H9 (cell line): ENCODE results near the gene SLC7A1. TPM values are rescaled to one million over a fixed set of nuclear protein-coding genes. Genes with fewer than 3 reads are reported as not detected.

Experiments used
- DNase-seq: peaks from one replicate; pipeline ENCODE4 v3.0.0-alpha.2; 2017
- H2AFZ ChIP-seq: one replicate; pipeline ENCODE4 v1.6.1; 2013; ENCODE audit warnings: mild to moderate bottlenecking, low read length, control low read depth, moderate library complexity
- H2AK5ac ChIP-seq: 2 replicates; pipeline ENCODE4 v1.6.1; 2013; ENCODE audit warnings: low read length, control low read depth, mixed read lengths; ENCODE audit not compliant: insufficient read length
- H2BK120ac ChIP-seq: one replicate; pipeline ENCODE4 v1.6.1; 2013; ENCODE audit warnings: low read depth, mild to moderate bottlenecking, low read length, control low read depth, inconsistent platforms; ENCODE audit not compliant: poor library complexity, severe bottlenecking
- H2BK12ac ChIP-seq: 2 replicates; pipeline ENCODE4 v1.6.1; 2013; ENCODE audit warnings: low read length, control low read depth, mixed read lengths, low read depth; ENCODE audit not compliant: insufficient read length
- H2BK15ac ChIP-seq: 2 replicates; pipeline ENCODE4 v1.6.1; 2013; ENCODE audit warnings: low read depth, low read length, control low read depth
- H2BK20ac ChIP-seq: one replicate; pipeline ENCODE4 v1.6.1; 2013; ENCODE audit warnings: low read depth, mild to moderate bottlenecking, low read length, control low read depth, inconsistent platforms; ENCODE audit not compliant: poor library complexity, severe bottlenecking
- H2BK5ac ChIP-seq: 2 replicates; pipeline ENCODE4 v1.6.1; 2013; ENCODE audit warnings: low read length, control low read depth, mixed read lengths; ENCODE audit not compliant: insufficient read length
- H3K14ac ChIP-seq: 2 replicates; pipeline ENCODE4 v1.6.1; 2013; ENCODE audit warnings: low read length, control low read depth; ENCODE audit not compliant: insufficient read depth
- H3K18ac ChIP-seq: 2 replicates; pipeline ENCODE4 v1.6.1; 2013; ENCODE audit warnings: low read depth, mild to moderate bottlenecking, mixed read lengths, low read length, control low read depth; ENCODE audit not compliant: insufficient read length
- H3K23ac ChIP-seq: 2 replicates; pipeline ENCODE4 v1.6.1; 2013; ENCODE audit warnings: low read length, control low read depth, mixed read lengths, low read depth; ENCODE audit not compliant: insufficient read length
- H3K23me2 ChIP-seq: 2 replicates; pipeline ENCODE4 v1.6.1; 2013; ENCODE audit warnings: low read depth, mild to moderate bottlenecking, mixed read lengths, low read length, control low read depth; ENCODE audit not compliant: insufficient read length, poor library complexity, severe bottlenecking
- H3K27ac ChIP-seq: 2 replicates; pipeline ENCODE4 v1.5.1; 2013; ENCODE audit warnings: low read length, control low read depth, mixed read lengths, low read depth; ENCODE audit not compliant: insufficient read length
- H3K27me3 ChIP-seq: 2 replicates; pipeline ENCODE4 v1.6.1; 2013; ENCODE audit warnings: low read length, control low read depth, inconsistent platforms; ENCODE audit not compliant: insufficient read depth
- H3K4ac ChIP-seq: 2 replicates; pipeline ENCODE4 v1.6.1; 2013; ENCODE audit warnings: low read depth, mild to moderate bottlenecking, control low read depth, inconsistent platforms, low read length, moderate library complexity
- H3K4me1 ChIP-seq: 2 replicates; pipeline ENCODE4 v1.6.1; 2013; ENCODE audit warnings: low read length, control low read depth, inconsistent platforms; ENCODE audit not compliant: insufficient read depth
- H3K4me2 ChIP-seq: 2 replicates; pipeline ENCODE4 v1.6.1; 2013; ENCODE audit warnings: low read length, control low read depth, mixed read lengths; ENCODE audit not compliant: insufficient read length, insufficient read depth
- H3K56ac ChIP-seq: 2 replicates; pipeline ENCODE4 v1.6.1; 2013; ENCODE audit warnings: low read depth, mild to moderate bottlenecking, mixed read lengths, low read length, control low read depth; ENCODE audit not compliant: insufficient read length
- H3K79me1 ChIP-seq: 2 replicates; pipeline ENCODE4 v1.6.1; 2013; ENCODE audit warnings: low read depth, mild to moderate bottlenecking, moderate library complexity, low read length, control low read depth, inconsistent platforms; ENCODE audit not compliant: insufficient read depth, poor library complexity, severe bottlenecking
- H3K79me2 ChIP-seq: 2 replicates; pipeline ENCODE4 v1.6.1; 2013; ENCODE audit warnings: low read length, control low read depth, inconsistent platforms; ENCODE audit not compliant: insufficient read depth
- H3K9ac ChIP-seq: 2 replicates; pipeline ENCODE4 v1.6.1; 2013; ENCODE audit warnings: low read length, control low read depth, mixed read lengths; ENCODE audit not compliant: insufficient read length; ENCODE audit errors: extremely low read depth
- H3K9me3 ChIP-seq: one replicate; pipeline ENCODE4 v1.6.1; 2013; ENCODE audit warnings: low read depth, low read length, inconsistent platforms; ENCODE audit not compliant: control insufficient read depth
- H3T11ph ChIP-seq: one replicate; pipeline ENCODE4 v1.6.1; 2013; ENCODE audit warnings: mild to moderate bottlenecking, low read length, control low read depth, inconsistent platforms
- H4K20me1 ChIP-seq: one replicate; pipeline ENCODE4 v1.6.1; 2013; ENCODE audit not compliant: control insufficient read depth, insufficient read length, insufficient read depth
- H4K5ac ChIP-seq: 2 replicates; pipeline ENCODE4 v1.6.1; 2013; ENCODE audit warnings: low read depth, mild to moderate bottlenecking, mixed read lengths, low read length, control low read depth; ENCODE audit not compliant: insufficient read length
- H4K8ac ChIP-seq: replicated peaks from 2 replicates; pipeline ENCODE4 v1.6.1; 2013; ENCODE audit warnings: low read length, control low read depth, mixed read lengths, low read depth; ENCODE audit not compliant: insufficient read length
- H4K91ac ChIP-seq: 2 replicates; pipeline ENCODE4 v1.6.1; 2013; ENCODE audit warnings: low read depth, mild to moderate bottlenecking, moderate library complexity, mixed read lengths, low read length, control low read depth; ENCODE audit not compliant: insufficient read length
- H3K27ac Mint-ChIP-seq, 3 experiments: 2 replicates in 2 of 3; 3 replicates in 1 of 3; pipeline ENCODE4 v1.8.0; 2020 to 2021; ENCODE audit warnings: mixed read lengths in 3 of 3, mild to moderate bottlenecking in 1 of 3, moderate library complexity in 1 of 3
- H3K27me3 Mint-ChIP-seq: 2 replicates; pipeline ENCODE4 v1.8.0; 2021; ENCODE audit warnings: low read depth, mild to moderate bottlenecking, moderate library complexity, mixed read lengths
- H3K36me3 Mint-ChIP-seq, 3 experiments: 2 replicates in 2 of 3; 3 replicates in 1 of 3; pipeline ENCODE4 v1.8.0; 2020 to 2021; ENCODE audit warnings: low read depth in 3 of 3, mixed read lengths in 3 of 3; ENCODE audit not compliant: insufficient read depth in 1 of 3
- H3K4me1 Mint-ChIP-seq, 2 experiments: 2 replicates each; pipeline ENCODE4 v1.8.0; 2020; ENCODE audit warnings: mixed read lengths in 2 of 2
- H3K4me3 Mint-ChIP-seq, 2 experiments: 2 replicates in 1 of 2; 3 replicates in 1 of 2; pipeline ENCODE4 v1.8.0; 2020 to 2021; ENCODE audit warnings: mild to moderate bottlenecking in 2 of 2, mixed read lengths in 2 of 2, moderate library complexity in 1 of 2
- H3K9me3 Mint-ChIP-seq, 2 experiments: 2 replicates in 1 of 2; 3 replicates in 1 of 2; pipeline ENCODE4 v1.8.0; 2020; ENCODE audit warnings: mild to moderate bottlenecking in 2 of 2, mixed read lengths in 2 of 2, moderate library complexity in 1 of 2
- WGBS: extraction: QIAGEN DNeasy Blood & Tissue Kit; methylation state at CpG from one replicate; pipeline ENCODE4 v1.1.7; 2013; ENCODE audit warnings: missing lambda C conversion rate, low lambda C conversion rate, mixed read lengths; ENCODE audit not compliant: insufficient read length; ENCODE audit errors: extremely low coverage; 5-methylcytosine and 5-hydroxymethylcytosine counted together
- total RNA-seq: library from RNA; stranded (reverse); gene quantifications from 2 replicates; pipeline ENCODE4 v1.2.1, GENCODE V29; 2021
- TF ChIP-seq, protein P1 (sequence below): fragments of 200-600 bp; sonication (generic); conservative IDR thresholded peaks from 3 replicates; pipeline ENCODE4 v1.8.0; 2021; ENCODE audit warnings: antibody characterized with exemption, mild to moderate bottlenecking

The SLC7A1 gene
- total RNA-seq, 1 experiment from 2014 or later: 109 TPM

GRCh38 chr13:29507356-29507755 is 88.1 kb downstream of the SLC7A1 start:
- Histone ChIP-seq H3K4me2 (no peak overlapping the region), H3K23me2 (no peaks in the 10 kb centered on the region), H2BK20ac (no peak overlapping the region), H3K27ac (no peak overlapping the region), H3K9ac (no peak overlapping the region), H3K9me3 (no peaks in the 10 kb centered on the region), H2AK5ac (no peak overlapping the region), H2BK15ac (no peak overlapping the region), H3K27me3 (no peaks in the 10 kb centered on the region), H4K8ac (no peak overlapping the region), H4K91ac (no peak overlapping the region), H3K23ac (no peak overlapping the region), H3K56ac (no peak overlapping the region), H4K20me1 (no peaks in the 10 kb centered on the region), H2BK120ac (no peak overlapping the region), H3K18ac (no peak overlapping the region), H3K79me2 (no peaks in the 10 kb centered on the region), H3K4me1 (no peaks in the 10 kb centered on the region), H2BK5ac (no peak overlapping the region), H3K79me1 (no peaks in the 10 kb centered on the region), H4K5ac (no peak overlapping the region), H2BK12ac (no peak overlapping the region), H2AFZ (no peak overlapping the region), H3K4ac (no peak overlapping the region), H3T11ph (no peak overlapping the region), H3K14ac (no peak overlapping the region)
- TF ChIP-seq, protein P1, sequence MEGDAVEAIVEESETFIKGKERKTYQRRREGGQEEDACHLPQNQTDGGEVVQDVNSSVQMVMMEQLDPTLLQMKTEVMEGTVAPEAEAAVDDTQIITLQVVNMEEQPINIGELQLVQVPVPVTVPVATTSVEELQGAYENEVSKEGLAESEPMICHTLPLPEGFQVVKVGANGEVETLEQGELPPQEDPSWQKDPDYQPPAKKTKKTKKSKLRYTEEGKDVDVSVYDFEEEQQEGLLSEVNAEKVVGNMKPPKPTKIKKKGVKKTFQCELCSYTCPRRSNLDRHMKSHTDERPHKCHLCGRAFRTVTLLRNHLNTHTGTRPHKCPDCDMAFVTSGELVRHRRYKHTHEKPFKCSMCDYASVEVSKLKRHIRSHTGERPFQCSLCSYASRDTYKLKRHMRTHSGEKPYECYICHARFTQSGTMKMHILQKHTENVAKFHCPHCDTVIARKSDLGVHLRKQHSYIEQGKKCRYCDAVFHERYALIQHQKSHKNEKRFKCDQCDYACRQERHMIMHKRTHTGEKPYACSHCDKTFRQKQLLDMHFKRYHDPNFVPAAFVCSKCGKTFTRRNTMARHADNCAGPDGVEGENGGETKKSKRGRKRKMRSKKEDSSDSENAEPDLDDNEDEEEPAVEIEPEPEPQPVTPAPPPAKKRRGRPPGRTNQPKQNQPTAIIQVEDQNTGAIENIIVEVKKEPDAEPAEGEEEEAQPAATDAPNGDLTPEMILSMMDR: no peak
- no peaks in the 10 kb centered on the region for H3K9me3 Mint-ChIP-seq
- H3K27ac Mint-ChIP-seq: no peak overlapping the region; a peak in 1 of 7 replicates
- peaks cover 2 to 23% (median 12%) of the 10 kb centered on the region in 3 experiments; a peak in 5 of 7 replicates for H3K36me3 Mint-ChIP-seq
- H3K27me3 Mint-ChIP-seq: peaks cover 16% of the 10 kb centered on the region
- no CpG with 5 or more reads among the region's 14 CpGs for WGBS
- no peak overlapping the region for H3K4me3 Mint-ChIP-seq
- peaks cover 11% of the 10 kb centered on the region in 2 experiments; a peak in 3 of 4 replicates for H3K4me1 Mint-ChIP-seq
- no peak for DNase-seq
